GM13976 (cell line): ENCODE data around the gene ARL14.
"Not testable (repeated sequence)": the region's sequence is repeated elsewhere in the genome, so short reads cannot be mapped to it uniquely, and the experiment has no call there.

Experiments used
- DNase-seq: peaks from one replicate; pipeline ENCODE4 v3.0.0; 2012; ENCODE audit warnings: low spot score
- in situ Hi-C: fragments of 300-500 bp; cut with MboI; formaldehyde crosslinking; loops from one replicate; pipeline ENCODE4 v1.12.0; 2022; ENCODE audit warnings: low sequenced_read_pairs, mixed read lengths, inconsistent platforms; ENCODE audit not compliant: unreplicated experiment
- TF ChIP-seq, protein P1 (sequence below): IDR thresholded peaks from 2 replicates; pipeline ENCODE4 v1.5.1; 2012; ENCODE audit warnings: borderline replicate concordance, mild to moderate bottlenecking; ENCODE audit not compliant: insufficient read depth; ENCODE audit errors: extremely low read depth, missing control alignments, control extremely low read depth

ARL14 gene

DNA sequence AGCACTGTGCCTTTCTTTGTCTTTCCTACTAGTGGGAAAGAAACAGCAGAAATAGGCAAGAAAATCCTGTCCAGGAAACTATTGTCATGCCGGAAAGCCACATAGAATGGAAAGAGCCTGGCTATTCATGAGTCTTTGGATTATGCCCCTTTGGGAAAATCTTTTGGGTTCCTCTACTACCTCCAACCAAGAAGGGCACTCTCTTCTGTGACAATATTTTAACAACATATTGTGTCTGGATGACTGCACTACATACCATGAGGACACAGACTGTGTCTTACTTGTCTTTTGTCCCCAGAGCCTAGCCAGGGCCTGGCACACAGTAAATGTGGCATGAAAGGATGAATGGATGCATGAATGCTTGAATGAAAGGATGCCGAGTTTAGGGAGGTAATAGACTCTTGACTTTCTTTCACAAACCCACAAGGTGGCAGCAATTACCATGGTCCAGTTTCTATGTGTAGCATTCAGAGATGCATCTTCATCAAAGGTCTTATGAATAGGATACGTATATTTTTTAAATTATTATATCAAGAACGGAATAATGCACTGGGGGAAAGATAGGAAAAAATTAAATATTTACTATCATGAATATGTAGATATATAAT lies 30.3 kb downstream of the ARL14 start:
- DNase-seq = peak; percentile 27
- in situ Hi-C loops = loop anchor here (10.0 to 25.0 kb wide), 2 partner anchors 218 to 705 kb away; no protein-coding TSS in a partner anchor
- TF ChIP-seq, protein P1, sequence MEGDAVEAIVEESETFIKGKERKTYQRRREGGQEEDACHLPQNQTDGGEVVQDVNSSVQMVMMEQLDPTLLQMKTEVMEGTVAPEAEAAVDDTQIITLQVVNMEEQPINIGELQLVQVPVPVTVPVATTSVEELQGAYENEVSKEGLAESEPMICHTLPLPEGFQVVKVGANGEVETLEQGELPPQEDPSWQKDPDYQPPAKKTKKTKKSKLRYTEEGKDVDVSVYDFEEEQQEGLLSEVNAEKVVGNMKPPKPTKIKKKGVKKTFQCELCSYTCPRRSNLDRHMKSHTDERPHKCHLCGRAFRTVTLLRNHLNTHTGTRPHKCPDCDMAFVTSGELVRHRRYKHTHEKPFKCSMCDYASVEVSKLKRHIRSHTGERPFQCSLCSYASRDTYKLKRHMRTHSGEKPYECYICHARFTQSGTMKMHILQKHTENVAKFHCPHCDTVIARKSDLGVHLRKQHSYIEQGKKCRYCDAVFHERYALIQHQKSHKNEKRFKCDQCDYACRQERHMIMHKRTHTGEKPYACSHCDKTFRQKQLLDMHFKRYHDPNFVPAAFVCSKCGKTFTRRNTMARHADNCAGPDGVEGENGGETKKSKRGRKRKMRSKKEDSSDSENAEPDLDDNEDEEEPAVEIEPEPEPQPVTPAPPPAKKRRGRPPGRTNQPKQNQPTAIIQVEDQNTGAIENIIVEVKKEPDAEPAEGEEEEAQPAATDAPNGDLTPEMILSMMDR = peak; percentile 31

DNA sequence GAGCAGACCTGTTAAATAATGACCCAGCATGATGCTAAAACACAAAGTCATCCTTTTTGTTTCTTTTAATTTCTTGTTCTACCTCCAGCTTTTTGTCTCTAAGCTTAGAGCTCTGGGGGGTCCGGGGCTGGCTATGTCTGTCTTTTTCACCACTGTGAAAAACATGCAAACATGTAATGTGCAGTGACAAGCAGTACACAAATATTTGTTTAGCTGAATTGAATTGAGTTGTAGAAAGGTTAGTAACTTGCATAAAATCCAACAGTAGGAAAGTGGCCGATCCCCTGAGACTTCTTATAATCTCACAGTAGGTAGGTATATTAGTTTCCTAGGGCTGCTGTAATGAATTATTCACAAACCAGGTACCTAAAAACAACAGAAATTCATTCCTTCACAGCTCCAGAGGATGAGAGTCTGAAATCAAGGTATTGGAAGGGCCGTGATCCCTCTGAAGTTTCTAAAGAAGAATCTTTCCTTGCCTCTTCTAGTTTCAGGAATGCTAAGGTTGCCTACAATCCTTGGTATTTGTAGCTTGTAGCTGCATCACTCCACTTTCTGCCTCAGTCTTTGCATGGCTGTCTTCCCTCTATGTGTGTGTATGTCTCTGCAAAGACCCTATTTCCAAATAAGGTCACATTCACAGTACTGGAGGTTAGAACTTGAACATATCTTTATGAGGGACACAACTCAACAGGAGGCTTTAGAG lies 32.7 kb downstream of the ARL14 start:
- in situ Hi-C loops = loop anchor here (10.0 to 25.0 kb wide), 2 partner anchors 215 to 703 kb away; no protein-coding TSS in a partner anchor
- TF ChIP-seq, protein P1 = no peak
- no peak for DNase-seq

DNA sequence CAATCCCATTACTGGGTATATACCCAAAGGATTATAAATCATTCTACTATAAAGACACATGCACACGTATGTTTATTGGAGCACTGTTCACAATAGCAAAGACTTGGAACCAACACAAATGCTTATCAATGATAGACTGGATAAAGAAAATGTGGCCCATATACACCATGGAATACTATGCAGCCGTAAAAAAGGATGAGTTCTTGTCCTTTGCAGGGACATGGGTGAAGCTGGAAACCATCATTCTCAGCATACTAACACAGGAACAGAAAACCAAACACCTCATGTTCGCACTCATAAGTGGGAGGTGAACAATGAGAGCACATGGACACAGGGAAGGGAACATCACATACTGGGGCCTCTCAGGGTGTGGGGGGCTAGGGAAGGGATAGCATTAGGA lies 36.2 kb downstream of the ARL14 start:
- not testable (repeated sequence) for DNase-seq
- in situ Hi-C loops = loop anchor here (25.0 kb wide), 1 partner anchor 699 kb away; no protein-coding TSS in a partner anchor

DNA sequence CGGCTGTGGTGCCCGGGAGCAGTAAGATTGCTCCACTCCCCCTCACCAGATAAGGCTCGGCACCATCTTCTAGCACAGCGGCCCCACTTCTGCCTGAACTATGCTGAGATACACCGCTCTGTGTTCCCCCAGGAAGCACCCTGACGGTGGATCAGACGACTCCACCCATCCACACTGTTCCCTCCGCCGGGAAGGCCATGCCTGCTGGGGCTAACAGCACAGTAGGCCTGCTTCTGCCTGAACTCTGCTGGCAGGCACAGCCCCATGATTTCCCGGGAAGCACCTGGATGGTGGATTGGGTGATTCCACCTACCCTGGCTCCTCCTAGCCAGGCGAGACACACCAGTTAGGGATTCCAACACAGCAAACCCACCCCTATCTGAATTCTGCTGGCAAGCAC lies 42.8 kb downstream of the ARL14 start:
- TF ChIP-seq, protein P1 = no peak
- DNase-seq = no peak
- in situ Hi-C loops = loop anchor here (25.0 kb wide), 1 partner anchor 693 kb away; no protein-coding TSS in a partner anchor

DNA sequence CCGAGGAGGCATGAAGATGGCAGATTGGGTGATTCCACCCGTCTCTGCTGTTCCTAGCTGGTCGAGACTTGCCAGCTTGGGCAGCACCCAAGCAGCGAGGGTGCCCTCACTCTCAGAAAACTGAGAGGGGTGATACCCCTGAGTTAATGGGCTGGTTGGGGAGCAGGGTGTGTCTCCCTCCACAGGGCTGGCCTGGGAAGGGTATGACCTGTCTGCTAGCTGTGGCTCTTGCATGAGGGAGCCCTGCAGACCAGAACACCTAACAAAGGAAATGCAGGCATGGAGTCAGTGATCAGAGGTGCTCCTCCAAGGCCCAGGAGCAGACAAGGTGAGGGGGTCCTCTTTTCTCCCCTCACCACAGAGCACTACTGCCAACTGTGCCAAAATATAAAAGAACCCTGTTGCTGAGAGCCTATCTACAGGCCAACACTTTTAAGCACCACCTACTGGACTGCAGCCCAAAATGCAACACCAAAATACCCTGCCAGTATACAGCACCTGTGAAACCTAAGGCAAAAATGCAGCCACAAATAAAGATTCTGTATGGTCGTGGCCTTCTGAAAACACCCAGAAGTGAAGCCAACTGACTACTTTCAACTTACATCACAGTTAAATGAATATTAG lies 43.3 kb downstream of the ARL14 start:
- TF ChIP-seq, protein P1 = no peak
- peak; percentile 23 for DNase-seq
- in situ Hi-C loops = loop anchor here (25.0 kb wide), 1 partner anchor 692 kb away; no protein-coding TSS in a partner anchor

DNA sequence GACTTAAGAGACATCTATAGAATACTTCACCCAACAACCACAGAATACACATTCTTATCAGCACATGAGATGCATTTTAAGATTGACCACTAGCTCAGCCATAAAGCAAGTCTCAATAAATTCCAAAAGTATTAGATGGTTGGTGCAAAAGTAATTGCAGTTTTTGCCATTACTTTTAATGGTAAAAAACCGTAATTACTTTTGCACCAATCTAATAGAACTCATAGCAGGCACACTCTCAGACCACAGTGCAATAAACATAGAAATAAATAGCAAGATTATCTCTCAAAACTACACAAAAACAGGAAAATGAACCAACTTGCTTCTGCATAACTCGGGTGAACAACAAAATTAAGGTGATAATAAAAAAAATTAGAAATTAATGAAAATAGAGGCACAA lies 45.4 kb downstream of the ARL14 start:
- TF ChIP-seq, protein P1 = no peak
- in situ Hi-C loops = loop anchor here (25.0 kb wide), 1 partner anchor 690 kb away; no protein-coding TSS in a partner anchor
- no peak for DNase-seq

DNA sequence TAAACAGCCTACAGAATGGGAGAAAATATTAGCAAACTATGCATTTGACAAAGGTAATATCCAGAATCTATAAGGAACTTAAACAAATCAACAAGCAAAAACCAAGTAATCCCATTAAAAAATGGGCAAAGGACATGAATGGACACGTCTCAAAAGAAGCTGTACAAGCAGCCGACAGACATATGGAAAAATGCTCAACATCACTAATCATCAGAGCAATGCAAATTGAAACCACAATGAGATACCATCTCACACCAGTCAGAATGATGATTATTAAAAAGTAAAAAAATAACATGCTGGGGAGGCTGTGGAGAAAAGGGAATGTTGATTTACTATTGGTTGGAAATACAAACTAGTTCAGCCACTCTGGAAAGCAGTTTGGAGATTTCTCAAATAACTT lies 48.4 kb downstream of the ARL14 start:
- TF ChIP-seq, protein P1 = no peak
- in situ Hi-C loops = no loop called here
- no peak for DNase-seq
